Activated CD8-positive, alpha-beta memory T cell treated with anti-CD3 and anti-CD28 coated beads, Interleukin-2, amount 10 ng/mL, durations not matched to agents 7 days and 5 days (primary cell): Measurements from ENCODE around the gene TSTD1. TPM values are rescaled to one million over a fixed set of nuclear protein-coding genes. Genes with fewer than 3 reads are reported as not detected.
"Not testable (repeated sequence)": the region's sequence is repeated elsewhere in the genome, so short reads cannot be mapped to it uniquely, and the experiment has no call there.

ENCODE experiments used
- ATAC-seq: fragments of 150-1000 bp; cut with Tn5 transposase; one replicate; pipeline ENCODE4 v1.10.0; 2021; ENCODE audit warnings: moderate library complexity
- CTCF ChIA-PET: fragments of 350-600 bp; sonication (Branson Sonifier 250); formaldehyde crosslinking; loops from one replicate; lab custom pipeline; 2021; ENCODE audit warnings: antibody characterized with exemption; lab: Charles Lee
- DNase-seq: peaks from one replicate; pipeline ENCODE4 v3.0.0-alpha.2; 2020
- H3K27ac Mint-ChIP-seq: one replicate; pipeline ENCODE4 v1.8.0; 2021; ENCODE audit warnings: mild to moderate bottlenecking, mixed read lengths
- H3K27me3 Mint-ChIP-seq: one replicate; pipeline ENCODE4 v1.8.0; 2021; ENCODE audit warnings: mixed read lengths
- H3K36me3 Mint-ChIP-seq: one replicate; pipeline ENCODE4 v1.8.0; 2021; ENCODE audit warnings: mild to moderate bottlenecking, mixed read lengths
- H3K4me1 Mint-ChIP-seq: one replicate; pipeline ENCODE4 v1.8.0; 2021; ENCODE audit warnings: mixed read lengths
- H3K4me3 Mint-ChIP-seq: one replicate; pipeline ENCODE4 v1.8.0; 2021; ENCODE audit warnings: mild to moderate bottlenecking, moderate library complexity, mixed read lengths
- H3K9me3 Mint-ChIP-seq: one replicate; pipeline ENCODE4 v1.8.0; 2022; ENCODE audit warnings: low read depth, mixed read lengths
- total RNA-seq, 2 experiments: library from RNA; stranded (reverse); gene quantifications; one replicate each; pipeline ENCODE4 v1.2.3, GENCODE V29; 2021

TSTD1 gene
- total RNA-seq, 2 experiments from 2014 or later: 62.8 TPM

DNA sequence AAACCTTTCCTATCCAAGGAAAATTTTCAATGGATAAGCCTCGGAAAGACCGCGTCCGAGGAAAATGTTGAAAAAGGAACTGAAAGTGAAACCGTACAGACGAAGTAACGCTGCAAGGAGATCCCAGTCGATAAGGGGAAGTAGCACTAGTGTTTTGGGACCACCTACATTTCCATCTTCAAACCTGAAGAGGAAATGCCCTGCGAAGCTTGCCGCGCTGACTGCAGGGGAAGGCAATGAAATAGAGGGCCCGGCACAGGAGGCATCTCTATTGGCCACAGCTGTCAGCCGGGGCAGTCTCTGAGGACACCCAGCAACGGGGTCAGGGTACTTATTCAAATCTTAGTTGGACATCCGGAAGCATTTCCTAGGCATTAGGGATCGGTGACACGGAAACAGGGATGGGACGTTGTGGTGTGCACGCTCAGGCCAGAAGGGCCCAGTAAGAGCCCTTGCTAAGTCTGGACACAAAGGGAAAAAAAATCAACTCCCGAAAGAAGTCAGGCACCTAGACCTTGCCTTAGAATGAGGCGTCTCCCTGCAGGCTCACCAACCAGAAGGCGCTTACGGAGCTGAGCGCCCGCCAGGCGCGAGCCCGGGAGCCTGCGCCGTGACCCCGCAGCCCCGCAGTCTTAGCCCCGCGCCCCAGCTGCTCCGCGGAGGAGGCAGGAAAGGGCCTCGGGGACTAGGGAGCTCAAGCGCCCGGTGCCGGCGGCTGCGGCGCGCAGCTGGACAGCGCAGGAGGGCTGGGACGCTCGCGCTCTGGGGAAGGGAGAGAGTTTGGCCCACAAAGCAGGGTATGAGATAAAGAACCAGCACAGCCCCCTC, 6.4 kb upstream of the TSTD1 start:
- H3K4me1 Mint-ChIP-seq: peaks cover 54% of the 10 kb centered on the region
- H3K4me3 Mint-ChIP-seq: peak overlapping the region; percentile 80
- ATAC-seq (peak; percentile 63), DNase-seq (peak; percentile 89)
- no peaks in the 10 kb centered on the region for H3K9me3 Mint-ChIP-seq
- peaks cover 55% of the 10 kb centered on the region for H3K36me3 Mint-ChIP-seq
- H3K27ac Mint-ChIP-seq: peak overlapping the region; percentile 99
- no peaks in the 10 kb centered on the region for H3K27me3 Mint-ChIP-seq
- CTCF ChIA-PET: interaction anchor here (0.9 to 5.2 kb wide), 10 partner anchors 10 to 367 kb away, joined by 3 to 58 read pairs (median 7); partner anchors contain the start of genes ARHGAP30, F11R, KLHDC9 and NIT1

GRCh38 chr1:161044535-161044907, 5.8 kb upstream of the TSTD1 start:
- Mint-ChIP-seq H3K27me3 (no peaks in the 10 kb centered on the region), H3K36me3 (peaks cover 56% of the 10 kb centered on the region), H3K9me3 (no peaks in the 10 kb centered on the region), H3K4me1 (peaks cover 57% of the 10 kb centered on the region), H3K4me3 (peak overlapping the region; percentile 80), H3K27ac (peak overlapping the region; percentile 99)
- ATAC-seq: peak; percentile 3
- CTCF ChIA-PET: interaction anchor here (1.2 to 5.2 kb wide), 8 partner anchors 13 to 366 kb away, joined by 3 to 58 read pairs (median 8); partner anchors contain the start of genes ARHGAP30, F11R and KLHDC9
- peak; percentile 46 for DNase-seq

DNA sequence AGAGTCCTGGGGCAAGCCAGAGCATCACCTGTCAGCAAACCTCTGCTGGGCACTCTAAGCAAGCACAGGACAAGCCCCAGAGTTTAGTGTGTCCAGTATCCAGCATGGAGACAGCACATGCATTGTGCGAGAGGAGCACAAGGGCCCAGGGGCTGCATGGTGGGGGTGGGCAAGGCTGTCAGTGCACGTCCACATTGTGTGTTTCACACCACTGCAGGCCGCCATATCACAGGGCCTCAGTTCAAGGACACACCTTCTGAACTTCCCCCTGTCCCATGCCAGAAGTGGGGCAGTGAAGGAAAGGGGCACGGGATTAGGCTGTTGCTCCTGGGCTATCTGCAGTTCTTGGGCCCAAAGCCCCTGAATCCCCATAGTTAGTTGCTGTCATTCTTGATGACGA, 782 bp upstream of the TSTD1 start:
- DNase-seq (no peak), ATAC-seq (no peak)
- peaks cover 48% of the 10 kb centered on the region for H3K4me1 Mint-ChIP-seq
- peak overlapping the region; percentile 85 for H3K27ac Mint-ChIP-seq
- H3K9me3 Mint-ChIP-seq: no peaks in the 10 kb centered on the region
- no peaks in the 10 kb centered on the region for H3K27me3 Mint-ChIP-seq
- peak overlapping the region; percentile 84 for H3K4me3 Mint-ChIP-seq
- H3K36me3 Mint-ChIP-seq: peaks cover 38% of the 10 kb centered on the region
- CTCF ChIA-PET: interaction anchor here (0.6 to 3.7 kb wide), 15 partner anchors 8 to 136 kb away, joined by 3 to 20 read pairs (median 4); partner anchors contain the start of genes ARHGAP30, F11R, ITLN2 and KLHDC9

DNA sequence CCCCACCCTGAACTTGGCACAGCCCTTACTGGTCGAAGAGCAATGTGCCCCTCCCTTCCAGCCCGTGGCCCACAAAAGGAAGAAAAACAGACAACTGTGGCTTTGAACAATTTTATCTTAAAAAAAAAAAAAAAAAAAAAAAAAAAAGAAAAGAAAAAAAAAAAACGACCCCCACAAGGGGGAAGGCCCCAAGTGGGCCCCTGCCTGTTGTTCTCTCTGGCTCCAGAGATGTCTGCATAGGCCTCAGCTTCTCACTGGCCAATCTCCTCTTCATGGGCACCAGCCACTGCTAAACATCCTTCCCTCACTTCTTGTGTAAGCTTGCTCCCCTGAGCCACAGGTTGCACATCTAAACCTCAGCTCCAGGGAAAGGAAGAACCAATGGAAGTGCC, 386 bp upstream of the TSTD1 start:
- Mint-ChIP-seq H3K27ac (peak overlapping the region; percentile 90), H3K4me1 (peaks cover 45% of the 10 kb centered on the region), H3K9me3 (no peaks in the 10 kb centered on the region), H3K36me3 (peaks cover 38% of the 10 kb centered on the region), H3K4me3 (peak overlapping the region; percentile 84), H3K27me3 (no peaks in the 10 kb centered on the region)
- no peak for ATAC-seq
- no peak for DNase-seq
- CTCF ChIA-PET: interaction anchor here (0.7 to 3.7 kb wide), 15 partner anchors 9 to 136 kb away, joined by 3 to 20 read pairs (median 5); partner anchors contain the start of genes ARHGAP30, F11R, ITLN2 and KLHDC9

DNA sequence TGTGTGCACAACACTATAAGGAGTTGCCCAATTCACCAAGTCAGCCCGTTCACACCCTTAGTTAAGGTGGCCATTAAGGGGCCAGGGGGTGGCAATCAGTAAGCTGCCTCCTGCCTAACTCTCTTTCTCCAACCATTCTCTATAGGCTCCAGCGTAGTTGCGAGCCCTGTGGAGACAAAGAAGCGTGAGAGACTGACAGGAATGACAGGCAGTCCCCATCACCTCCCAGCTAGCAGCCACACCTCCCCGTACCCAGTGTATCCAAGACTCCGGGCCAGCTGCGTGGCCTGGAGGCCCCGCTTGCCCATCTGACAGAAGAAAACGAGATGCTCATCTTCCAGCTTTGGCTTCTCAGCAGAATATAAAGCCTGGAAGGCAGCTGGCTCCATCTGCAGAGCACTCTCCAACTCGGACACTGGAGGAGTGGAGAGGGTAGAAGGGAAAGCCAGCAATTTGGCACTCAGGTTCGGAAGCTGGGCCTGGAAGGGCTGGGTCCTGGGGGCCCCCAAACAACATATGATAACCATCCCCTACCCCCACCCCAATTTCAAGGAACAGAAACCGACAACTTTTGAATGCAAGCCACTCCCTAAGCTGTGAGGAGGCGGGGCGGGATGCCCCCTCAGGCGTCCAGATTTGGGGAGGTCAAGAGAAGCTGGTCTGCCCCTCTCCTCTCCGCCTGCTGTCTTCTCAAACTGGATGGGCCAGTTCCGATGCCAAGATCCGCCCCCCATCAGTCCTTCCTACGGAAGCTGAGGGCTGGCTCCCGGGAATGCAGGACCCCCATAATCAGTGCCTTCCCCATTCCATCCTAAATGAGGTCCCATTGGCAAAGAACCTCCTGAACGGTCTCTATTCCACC, 872 bp downstream of the TSTD1 start:
- peaks cover 37% of the 10 kb centered on the region for H3K36me3 Mint-ChIP-seq
- CTCF ChIA-PET: interaction anchor here (0.7 to 3.7 kb wide), 18 partner anchors 10 to 344 kb away, joined by 3 to 20 read pairs (median 4); partner anchors contain the start of genes ARHGAP30, F11R, ITLN2 and KLHDC9

DNA sequence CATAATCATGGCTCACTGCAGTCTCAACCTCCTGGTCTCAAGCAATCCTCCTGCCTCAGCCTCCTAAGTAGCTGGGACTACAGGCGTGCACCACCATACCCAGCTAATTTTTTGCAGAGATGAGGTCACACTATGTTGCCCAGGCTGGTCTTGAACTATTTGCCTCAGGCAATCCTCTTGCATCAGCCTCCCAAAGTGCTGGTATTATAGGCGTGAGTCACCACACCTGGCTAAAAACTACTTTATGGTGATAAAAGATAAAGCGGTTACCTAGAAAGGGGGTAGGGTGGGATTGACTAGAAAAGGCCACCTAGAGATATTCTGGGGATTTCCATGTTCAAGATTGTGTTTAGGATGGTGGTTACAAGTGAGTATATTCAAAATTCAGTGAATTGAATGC, 5.0 kb downstream of the TSTD1 start:
- H3K36me3 Mint-ChIP-seq: peaks cover 19% of the 10 kb centered on the region
- no peak for ATAC-seq
- H3K4me3 Mint-ChIP-seq: no peak overlapping the region
- H3K27me3 Mint-ChIP-seq: no peaks in the 10 kb centered on the region
- DNase-seq: no peak
- CTCF ChIA-PET: interaction anchor here (1.4 kb wide), 1 partner anchor 12 kb away, joined by 3 read pairs; the partner anchor contains the start of gene F11R
- peaks cover 26% of the 10 kb centered on the region for H3K4me1 Mint-ChIP-seq
- H3K9me3 Mint-ChIP-seq: no peaks in the 10 kb centered on the region
- no peak overlapping the region for H3K27ac Mint-ChIP-seq

More for the DNA sequence above, 872 bp downstream of the TSTD1 start:
- H3K27ac Mint-ChIP-seq: peak overlapping the region; percentile 90
- ATAC-seq (no peak), DNase-seq (no peak)
- H3K27me3 Mint-ChIP-seq: no peaks in the 10 kb centered on the region
- peaks cover 45% of the 10 kb centered on the region for H3K4me1 Mint-ChIP-seq
- H3K9me3 Mint-ChIP-seq: no peaks in the 10 kb centered on the region
- H3K4me3 Mint-ChIP-seq: peak overlapping the region; percentile 84

- no peak for DNase-seq
- ATAC-seq: no peak
- no peak overlapping the region for H3K4me3 Mint-ChIP-seq
- CTCF ChIA-PET: interaction anchor here (0.8 to 2.4 kb wide), 6 partner anchors 9 to 65 kb away, joined by 3 to 7 read pairs (median 4); partner anchors contain the start of genes F11R and USF1
- H3K9me3 Mint-ChIP-seq: no peaks in the 10 kb centered on the region
- H3K27me3 Mint-ChIP-seq: no peaks in the 10 kb centered on the region
- peaks cover 17% of the 10 kb centered on the region for H3K4me1 Mint-ChIP-seq
- no peak overlapping the region for H3K27ac Mint-ChIP-seq
- H3K36me3 Mint-ChIP-seq: peaks cover 26% of the 10 kb centered on the region
These were observed 6.4 kb downstream of the TSTD1 start for GRCh38 chr1:161032409-161032808.

DNA sequence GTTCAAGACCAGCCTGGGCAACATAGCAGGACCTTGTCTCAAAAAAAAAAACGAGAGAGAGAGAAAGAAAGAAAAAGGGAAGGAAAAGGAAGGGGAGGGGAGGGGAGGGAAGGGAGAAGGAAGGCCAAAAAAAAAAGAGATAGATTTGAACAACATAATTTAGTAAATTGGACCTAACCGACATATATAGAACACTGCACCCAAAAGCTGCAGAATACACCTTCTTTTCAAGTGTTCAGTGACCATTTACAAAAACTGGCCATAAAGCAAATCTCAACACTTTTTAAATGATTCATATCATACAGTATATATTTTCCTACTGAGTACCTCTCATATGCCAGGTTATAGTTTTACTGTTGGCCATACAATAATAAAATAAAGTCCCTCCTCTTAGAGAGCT, 6.9 kb downstream of the TSTD1 start:
- no peak overlapping the region for H3K4me3 Mint-ChIP-seq
- no peaks in the 10 kb centered on the region for H3K27me3 Mint-ChIP-seq
- DNase-seq (no peak), ATAC-seq (no peak)
- peaks cover 27% of the 10 kb centered on the region for H3K36me3 Mint-ChIP-seq
- H3K27ac Mint-ChIP-seq: no peak overlapping the region
- H3K9me3 Mint-ChIP-seq: peaks cover 4% of the 10 kb centered on the region
- CTCF ChIA-PET: interaction anchor here (0.8 to 2.4 kb wide), 5 partner anchors 8 to 65 kb away, joined by 3 to 7 read pairs (median 5); partner anchors contain the start of genes F11R and USF1
- H3K4me1 Mint-ChIP-seq: peaks cover 17% of the 10 kb centered on the region

DNA sequence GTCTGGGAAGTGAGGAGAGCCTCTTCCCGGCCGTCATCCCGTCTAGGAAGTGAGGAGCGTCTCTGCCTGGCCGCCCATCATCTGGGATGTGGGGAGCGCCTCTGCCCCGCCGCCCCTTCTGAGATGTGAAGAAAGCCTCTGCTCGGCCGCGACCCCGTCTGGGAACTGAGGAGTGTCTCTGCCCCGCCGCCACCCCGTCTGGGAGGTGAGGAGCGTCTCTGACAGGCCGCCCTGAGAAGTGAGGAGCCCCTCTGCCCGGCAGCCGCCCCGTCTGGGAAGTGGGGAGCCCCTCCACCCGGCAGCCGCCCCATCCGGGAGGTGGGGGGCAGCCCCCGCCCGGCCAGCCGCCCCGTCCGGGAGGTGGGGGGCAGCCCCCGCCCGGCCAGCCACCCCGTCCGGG, 9.3 kb downstream of the TSTD1 start:
- peaks cover 33% of the 10 kb centered on the region for H3K36me3 Mint-ChIP-seq
- H3K4me3 Mint-ChIP-seq, H3K27ac Mint-ChIP-seq, CTCF ChIA-PET, ATAC-seq, H3K9me3 Mint-ChIP-seq, H3K27me3 Mint-ChIP-seq, DNase-seq: not testable (repeated sequence)
- H3K4me1 Mint-ChIP-seq: peaks cover 19% of the 10 kb centered on the region

- DNase-seq, H3K4me1 Mint-ChIP-seq, H3K27me3 Mint-ChIP-seq, H3K4me3 Mint-ChIP-seq, H3K9me3 Mint-ChIP-seq: not testable (repeated sequence)
- CTCF ChIA-PET: interaction anchor here (0.7 to 1.5 kb wide), 4 partner anchors 8 to 313 kb away, joined by 3 to 5 read pairs (median 4); no protein-coding TSS in a partner anchor
- Mint-ChIP-seq H3K27ac (peak overlapping the region; percentile 1), H3K36me3 (peaks cover 30% of the 10 kb centered on the region)
- ATAC-seq: peak; percentile 12
These were observed 11.8 kb downstream of the TSTD1 start for GRCh38 chr1:161026954-161027353.

- peaks cover 13% of the 10 kb centered on the region for H3K36me3 Mint-ChIP-seq
- not testable (repeated sequence) for ATAC-seq, DNase-seq, H3K27ac Mint-ChIP-seq, H3K9me3 Mint-ChIP-seq, H3K27me3 Mint-ChIP-seq
- H3K4me1 Mint-ChIP-seq: peaks cover 38% of the 10 kb centered on the region
- H3K4me3 Mint-ChIP-seq: peak overlapping the region; percentile 15
- CTCF ChIA-PET: interaction anchor here (2.0 to 2.3 kb wide), 3 partner anchors 16 to 25 kb away, joined by 7 to 17 read pairs (median 15); partner anchors contain the start of gene TSTD1
These were observed 16.3 kb downstream of the TSTD1 start for GRCh38 chr1:161022432-161022831.

DNA sequence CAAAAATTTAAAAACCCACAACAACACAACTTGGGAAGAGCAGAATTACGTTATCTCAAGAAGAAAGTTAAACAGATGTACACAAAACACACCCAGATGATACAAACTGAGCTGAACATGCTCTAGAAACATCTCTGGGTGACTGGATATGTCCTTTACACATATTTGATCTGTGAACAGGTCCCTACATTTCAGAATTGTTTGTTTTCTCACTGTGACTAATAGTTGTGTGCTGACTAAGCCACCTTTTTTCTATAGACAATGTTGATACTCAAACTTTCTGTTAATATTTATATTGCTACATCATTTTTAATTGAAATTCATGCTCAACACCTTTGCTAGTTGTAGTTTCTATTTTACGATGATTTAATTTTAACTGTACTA, 16.8 kb downstream of the TSTD1 start:
- no peak for ATAC-seq
- Mint-ChIP-seq H3K27ac (peak overlapping the region; percentile 86), H3K4me1 (peaks cover 35% of the 10 kb centered on the region), H3K36me3 (peaks cover 10% of the 10 kb centered on the region), H3K4me3 (peak overlapping the region; percentile 82), H3K27me3 (no peaks in the 10 kb centered on the region), H3K9me3 (peaks cover 3% of the 10 kb centered on the region)
- CTCF ChIA-PET: interaction anchor here (1.1 to 2.3 kb wide), 6 partner anchors 12 to 39 kb away, joined by 3 to 17 read pairs (median 4); partner anchors contain the start of gene TSTD1
- DNase-seq: no peak
